Breast epithelium (tissue), 3 donors: Measurements from ENCODE around the gene PIGW.

Experiments
- CTCF ChIP-seq, 3 donors: fragments of 450-650 bp; IDR thresholded peaks; one replicate each; pipeline ENCODE4 v1.5.1; 2016 to 2017; ENCODE audit warnings: antibody characterized with exemption in 3 of 3, mild to moderate bottlenecking in 3 of 3, moderate library complexity in 3 of 3
- POLR2A ChIP-seq: fragments of 450-650 bp; IDR thresholded peaks from one replicate; pipeline ENCODE4 v1.6.1; 2016; ENCODE audit warnings: antibody characterized with exemption, mild to moderate bottlenecking, moderate library complexity
- POLR2AphosphoS5 ChIP-seq, 3 donors: sonication (generic); formaldehyde crosslinking; IDR thresholded peaks; one replicate each; pipeline ENCODE4 v1.6.1; 2017; ENCODE audit warnings: antibody characterized with exemption in 3 of 3

GRCh38 chr17:36515837-36516236, 18.9 kb upstream of the PIGW start:
- TF ChIP-seq CTCF (IDR thresholded peaks at IDR 0.05) (no peak), POLR2A (no peak), POLR2AphosphoS5 (IDR thresholded peaks at IDR 0.05) (no peak)
